ENCODE measurements around the gene ANO2.

Gene ANO2

GRCh38 chr12:5908251-5908650, 36.8 kb downstream of the ANO2 start:
- ATAC-seq, result no peak
- TF ChIP-seq ARNTL (CRISPR knock-in tag; IDR thresholded peaks at IDR 0.05; ENCODE audit: borderline replicate concordance, low read depth) (no peak), PPARA (CRISPR knock-in tag; IDR thresholded peaks at IDR 0.05; ENCODE audit: borderline replicate concordance) (no peak), TSHZ2 (CRISPR knock-in tag; IDR thresholded peaks at IDR 0.05) (no peak), ZFP30 (CRISPR knock-in tag; IDR thresholded peaks at IDR 0.05) (no peak), ZNF565 (CRISPR knock-in tag; conservative IDR thresholded peaks at IDR 0.05; ENCODE audit: low read depth) (no peak), CREB5 (CRISPR knock-in tag; IDR thresholded peaks at IDR 0.05; ENCODE audit: low read depth) (no peak), TCF4 (CRISPR knock-in tag; IDR thresholded peaks at IDR 0.05; ENCODE audit: borderline replicate concordance) (no peak), SNAI2 (CRISPR knock-in tag; IDR thresholded peaks at IDR 0.05) (no peak), ZNF70 (CRISPR knock-in tag; IDR thresholded peaks at IDR 0.05) (no peak), TOX (CRISPR knock-in tag; IDR thresholded peaks at IDR 0.05; ENCODE audit: borderline replicate concordance) (no peak), ZFP3 (CRISPR knock-in tag; IDR thresholded peaks at IDR 0.05) (no peak), CSRNP3 (CRISPR knock-in tag; IDR thresholded peaks at IDR 0.05) (no peak), BACH2 (CRISPR knock-in tag; IDR thresholded peaks at IDR 0.05; ENCODE audit: borderline replicate concordance) (no peak), CSDC2 (CRISPR knock-in tag; IDR thresholded peaks at IDR 0.05) (no peak)

- no peak for ATAC-seq
- TF ChIP-seq TSHZ2 (CRISPR knock-in tag; IDR thresholded peaks at IDR 0.05) (no peak), ARNTL (CRISPR knock-in tag; IDR thresholded peaks at IDR 0.05; ENCODE audit: borderline replicate concordance, low read depth) (no peak)
Measured at GRCh38 chr12:5907807-5908206, 37.3 kb downstream of the ANO2 start.

GRCh38 chr12:5905757-5906156, 39.3 kb downstream of the ANO2 start:
- no peak for TF ChIP-seq ZC3H10 (CRISPR knock-in tag; IDR thresholded peaks at IDR 0.05)
- TF ChIP-seq RARB (CRISPR knock-in tag; IDR thresholded peaks at IDR 0.05), result no peak
- TF ChIP-seq PPARA (CRISPR knock-in tag; IDR thresholded peaks at IDR 0.05; ENCODE audit: borderline replicate concordance), result no peak
- TF ChIP-seq ZFP3 (CRISPR knock-in tag; IDR thresholded peaks at IDR 0.05), result no peak
- TF ChIP-seq SNAI2 (CRISPR knock-in tag; IDR thresholded peaks at IDR 0.05), result no peak
- no peak for TF ChIP-seq TSHZ2 (CRISPR knock-in tag; IDR thresholded peaks at IDR 0.05)
- no peak for TF ChIP-seq OSR1 (CRISPR knock-in tag; IDR thresholded peaks at IDR 0.05)
- ATAC-seq, result no peak

All from SK-N-SH treated with all-trans-retinoic acid at 6 μM for 48 hours (cell line).